SIG-M5 treated with dmso at 0.1 percent for 504 hours (cell line): Measurements from ENCODE around the gene MRPL43.

Experiments
- DNase-seq: peaks from one replicate; lab custom pipeline; 2025; ENCODE audit not compliant: unreplicated experiment; lab: John Stamatoyannopoulos, UW

MRPL43 gene

DNA sequence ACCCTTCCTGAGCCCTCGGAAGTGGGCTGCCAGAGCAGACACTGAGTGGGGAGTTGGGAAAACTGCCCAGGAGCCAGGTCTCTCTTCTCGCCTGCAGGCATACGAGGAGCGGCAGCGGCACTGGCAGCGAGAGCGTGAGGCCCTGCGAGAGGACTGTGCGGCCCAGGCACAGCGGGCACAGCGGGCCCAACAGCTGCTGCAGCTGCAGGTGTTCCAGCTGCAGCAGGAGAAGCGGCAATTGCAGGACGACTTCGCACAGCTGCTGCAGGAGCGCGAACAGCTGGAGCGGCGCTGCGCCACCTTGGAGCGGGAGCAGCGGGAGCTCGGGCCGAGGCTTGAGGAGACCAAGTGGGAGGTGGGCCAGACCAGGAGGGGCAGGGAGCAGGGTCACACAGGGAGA is 18.1 kb upstream of the MRPL43 start:
- no peak for DNase-seq

DNA sequence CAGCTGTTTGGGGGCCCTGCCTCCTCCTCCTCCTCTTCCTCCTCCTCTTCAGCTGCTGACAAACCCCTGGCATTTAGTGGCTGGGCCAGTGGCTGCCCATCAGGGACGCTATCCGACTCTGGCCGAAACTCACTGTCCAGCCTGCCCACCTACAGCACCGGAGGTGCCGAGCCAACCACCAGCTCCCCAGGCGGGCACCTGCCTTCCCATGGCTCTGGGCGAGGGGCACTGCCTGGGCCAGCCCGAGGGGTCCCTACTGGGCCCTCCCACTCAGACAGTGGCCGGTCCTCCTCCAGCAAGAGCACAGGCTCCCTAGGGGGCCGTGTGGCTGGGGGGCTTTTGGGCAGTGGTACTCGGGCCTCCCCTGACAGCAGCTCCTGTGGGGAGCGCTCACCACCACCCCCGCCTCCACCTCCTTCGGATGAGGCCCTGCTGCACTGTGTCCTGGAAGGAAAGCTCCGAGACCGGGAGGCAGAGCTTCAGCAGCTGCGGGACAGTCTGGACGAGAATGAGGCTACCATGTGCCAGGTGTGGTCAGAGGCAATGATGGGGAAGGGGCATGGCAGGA is 16.4 kb upstream of the MRPL43 start:
- DNase-seq: no peak

DNA sequence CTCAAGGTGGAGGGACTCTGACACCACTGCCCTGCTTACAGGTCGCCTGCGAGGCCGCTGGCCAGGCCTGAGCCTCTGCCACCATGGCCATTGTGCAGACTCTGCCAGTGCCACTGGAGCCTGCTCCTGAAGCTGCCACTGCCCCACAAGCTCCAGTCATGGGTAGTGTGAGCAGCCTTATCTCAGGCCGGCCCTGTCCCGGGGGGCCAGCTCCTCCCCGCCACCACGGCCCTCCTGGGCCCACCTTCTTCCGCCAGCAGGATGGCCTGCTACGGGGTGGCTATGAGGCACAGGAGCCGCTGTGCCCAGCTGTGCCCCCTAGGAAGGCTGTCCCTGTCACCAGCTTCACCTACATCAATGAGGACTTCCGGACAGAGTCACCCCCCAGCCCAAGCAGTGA is 15.2 kb upstream of the MRPL43 start:
- no peak for DNase-seq

DNA sequence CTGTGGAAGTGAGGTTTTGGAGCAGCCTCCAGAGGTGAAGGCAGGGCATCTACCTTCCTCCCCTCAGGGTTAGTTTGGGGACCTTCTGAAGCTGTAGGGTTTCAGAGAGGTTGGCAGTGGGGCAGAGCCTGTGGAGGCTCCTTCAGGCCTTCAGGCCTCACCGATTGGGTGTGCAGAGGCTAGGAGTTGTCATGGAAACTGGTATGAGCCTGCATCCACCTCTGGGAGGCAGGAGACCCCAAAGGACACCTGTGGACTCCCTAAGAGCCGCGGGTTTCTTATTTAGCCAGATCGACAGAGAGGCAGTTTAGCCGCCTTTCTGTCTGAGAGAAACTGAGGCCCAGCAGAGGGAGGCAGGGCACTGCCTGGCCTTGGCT is 14.3 kb upstream of the MRPL43 start:
- no peak for DNase-seq

DNA sequence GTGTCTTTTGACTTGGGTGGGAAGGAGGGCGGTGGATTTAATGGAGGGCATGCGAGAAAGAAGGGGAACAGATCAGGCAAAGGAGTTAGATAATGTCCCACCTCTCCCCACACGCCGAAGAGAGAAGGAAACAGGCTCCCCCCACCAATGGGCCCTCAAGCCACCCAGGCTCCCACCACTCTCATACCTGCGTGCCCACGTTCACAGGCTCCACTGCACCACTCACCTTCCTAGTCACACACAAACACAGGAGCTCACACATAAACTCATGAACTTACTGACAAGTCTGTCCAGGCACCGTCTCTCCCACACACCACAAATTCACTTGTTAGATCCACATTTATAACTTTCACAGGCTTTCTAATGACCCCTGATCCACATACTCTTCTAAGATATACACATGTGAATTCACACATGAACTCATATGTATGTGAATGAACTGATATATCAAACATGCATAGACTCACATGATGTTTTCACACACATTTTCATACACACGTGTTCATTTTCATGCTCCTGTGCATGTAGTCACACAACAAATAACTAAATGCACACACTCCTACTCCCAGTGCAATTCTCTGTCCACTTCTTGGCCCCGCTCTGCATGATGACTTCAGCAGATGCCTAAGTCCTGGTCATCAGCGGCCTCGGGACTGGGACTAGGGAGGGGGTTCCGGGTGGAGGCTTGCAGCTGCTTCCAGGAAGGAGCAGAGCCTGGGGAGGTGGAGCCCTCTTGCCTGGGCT is 13.8 kb upstream of the MRPL43 start:
- DNase-seq: no peak

DNA sequence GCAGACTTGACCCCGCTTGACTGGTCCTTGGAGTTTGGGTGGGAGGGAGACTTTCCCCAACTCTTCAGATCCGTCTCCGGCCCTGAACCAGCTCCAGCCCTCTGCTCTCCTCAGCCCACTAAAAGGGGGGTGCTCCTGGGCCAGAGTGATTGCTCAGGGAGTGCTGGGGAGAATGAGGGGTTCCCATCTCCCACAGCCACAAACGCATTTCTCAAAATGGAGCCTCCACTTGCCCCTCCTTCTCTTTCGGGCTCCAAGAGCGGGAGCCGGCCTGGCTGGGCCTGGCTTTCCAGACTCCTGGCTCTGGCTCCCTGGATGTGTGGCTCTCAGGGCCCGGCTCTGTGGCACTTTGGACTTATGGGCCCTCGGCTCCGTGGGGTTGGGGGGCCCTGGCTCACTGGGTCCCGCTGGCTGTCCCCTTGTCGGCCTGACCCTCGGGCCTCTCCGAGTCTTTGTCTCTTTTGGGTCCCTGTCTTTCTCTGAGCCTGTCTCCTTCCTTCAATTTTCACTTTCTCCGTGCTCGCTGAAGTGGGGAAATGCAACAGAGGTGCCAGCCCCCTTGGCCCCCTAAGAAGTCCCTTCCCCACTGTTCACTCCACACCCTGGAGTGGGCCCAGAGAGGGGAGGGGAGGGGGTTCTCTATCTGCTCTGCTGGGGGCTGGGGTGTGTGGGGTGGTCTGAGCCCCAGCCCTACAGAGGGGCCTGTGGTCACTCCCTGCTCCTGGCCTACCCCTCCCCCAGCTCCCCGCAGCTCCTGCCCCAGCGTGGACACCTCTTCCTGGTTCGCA is 13.0 kb upstream of the MRPL43 start:
- no peak for DNase-seq

DNA sequence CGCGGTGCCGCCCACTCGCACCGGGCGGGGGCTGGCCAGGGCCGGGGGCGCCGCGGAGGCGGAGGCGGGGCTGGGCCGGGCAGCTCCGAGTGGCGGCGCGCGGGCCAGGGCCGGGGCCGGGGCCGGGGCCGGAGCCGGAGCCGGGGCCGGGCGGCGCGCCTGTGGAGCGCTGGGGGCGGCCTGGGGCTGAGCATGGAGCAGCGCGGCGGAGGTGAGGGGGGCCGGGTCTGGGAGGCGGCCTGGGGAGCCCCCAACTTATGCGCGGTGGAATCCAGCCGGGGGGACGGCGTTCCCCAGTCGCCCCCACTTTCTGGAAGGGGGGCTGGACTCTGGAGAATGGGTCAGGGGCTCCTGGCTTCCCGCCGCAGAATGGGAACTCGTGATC is 12.4 kb upstream of the MRPL43 start, which contains the start of gene LZTS2:
LZTS2 (plus strand) TSS at position 67 of the 385 bp plus-strand sequence. CDS start 2,731 bp downstream, outside the sequence.
- DNase-seq: no peak

DNA sequence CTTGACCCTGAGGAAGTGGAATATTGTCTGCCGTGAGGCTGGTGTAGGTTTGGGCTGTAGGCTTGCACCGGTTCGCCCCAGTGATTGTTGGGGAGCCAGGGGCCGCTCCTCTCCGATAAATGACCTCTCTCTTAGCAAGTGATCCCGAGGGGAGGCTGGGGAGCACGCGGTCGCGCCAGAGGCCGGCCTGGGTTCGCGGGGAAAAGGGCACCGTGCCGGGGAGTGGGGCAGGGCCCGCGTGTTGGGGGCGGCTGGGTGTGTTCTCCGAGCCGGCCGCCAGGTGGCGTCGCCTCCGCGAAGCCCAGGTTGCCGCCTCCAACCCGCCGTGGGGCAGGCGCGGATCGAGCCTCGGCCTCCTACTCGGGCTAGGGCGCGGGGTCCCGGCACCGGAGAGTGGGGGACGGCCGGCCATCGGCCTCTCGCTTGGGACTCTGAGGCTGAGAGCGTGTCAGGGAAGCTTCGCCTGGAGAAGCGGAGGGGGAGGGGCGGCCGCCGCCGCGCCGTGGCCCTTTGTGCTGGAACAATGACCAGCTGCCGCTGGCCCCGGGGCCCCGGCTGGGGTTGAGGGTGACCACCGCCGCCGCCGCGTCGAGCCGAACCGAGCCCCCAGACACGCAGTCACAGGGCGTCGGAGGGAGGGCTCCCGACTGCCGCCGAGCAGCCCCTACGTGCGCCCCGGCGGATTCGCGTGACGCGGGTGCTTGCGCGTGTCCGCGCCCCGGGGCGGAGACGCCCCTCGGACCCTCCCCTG is 11.9 kb upstream of the MRPL43 start:
- peak; percentile 55 for DNase-seq

DNA sequence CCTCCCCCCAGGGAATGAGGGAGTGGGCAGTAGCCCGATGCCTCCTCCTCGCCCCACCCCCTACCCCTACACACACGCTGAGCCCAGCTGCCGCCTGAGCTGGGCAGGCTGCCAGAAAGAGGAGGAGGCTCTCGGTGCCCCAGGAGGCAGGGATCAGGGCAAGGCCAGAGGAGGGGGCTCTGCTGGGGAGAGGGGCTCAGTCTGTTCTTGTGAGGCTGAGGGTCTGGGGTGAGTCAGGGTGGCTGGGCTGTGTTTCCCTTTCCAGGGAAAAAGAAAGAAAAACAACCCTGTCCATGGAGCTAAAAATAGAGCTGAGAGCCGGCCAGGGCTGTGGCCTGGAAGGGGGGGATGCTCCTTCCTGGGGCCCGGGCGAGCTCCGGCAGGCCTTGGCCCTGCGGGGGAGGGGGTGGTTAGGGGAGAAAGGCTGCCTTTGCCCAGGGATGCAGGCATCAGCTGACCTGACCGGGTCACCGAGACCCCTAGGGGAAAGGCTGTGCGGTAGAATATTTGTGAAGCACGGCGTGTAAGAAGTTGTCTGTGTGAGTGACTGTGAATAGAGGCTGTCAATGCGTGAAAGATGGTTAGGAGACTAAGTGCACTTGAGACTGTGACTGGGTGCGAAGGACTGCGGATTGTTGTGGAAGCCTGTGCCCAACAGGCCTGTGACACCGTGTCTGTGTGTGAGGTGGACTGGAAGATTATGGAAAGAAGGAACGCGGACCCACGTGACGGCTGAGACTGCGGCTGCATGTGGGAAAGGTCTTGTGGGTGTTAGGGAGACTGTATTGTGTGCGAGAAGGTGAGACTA is 11.1 kb upstream of the MRPL43 start:
- peak; percentile 67 for DNase-seq

DNA sequence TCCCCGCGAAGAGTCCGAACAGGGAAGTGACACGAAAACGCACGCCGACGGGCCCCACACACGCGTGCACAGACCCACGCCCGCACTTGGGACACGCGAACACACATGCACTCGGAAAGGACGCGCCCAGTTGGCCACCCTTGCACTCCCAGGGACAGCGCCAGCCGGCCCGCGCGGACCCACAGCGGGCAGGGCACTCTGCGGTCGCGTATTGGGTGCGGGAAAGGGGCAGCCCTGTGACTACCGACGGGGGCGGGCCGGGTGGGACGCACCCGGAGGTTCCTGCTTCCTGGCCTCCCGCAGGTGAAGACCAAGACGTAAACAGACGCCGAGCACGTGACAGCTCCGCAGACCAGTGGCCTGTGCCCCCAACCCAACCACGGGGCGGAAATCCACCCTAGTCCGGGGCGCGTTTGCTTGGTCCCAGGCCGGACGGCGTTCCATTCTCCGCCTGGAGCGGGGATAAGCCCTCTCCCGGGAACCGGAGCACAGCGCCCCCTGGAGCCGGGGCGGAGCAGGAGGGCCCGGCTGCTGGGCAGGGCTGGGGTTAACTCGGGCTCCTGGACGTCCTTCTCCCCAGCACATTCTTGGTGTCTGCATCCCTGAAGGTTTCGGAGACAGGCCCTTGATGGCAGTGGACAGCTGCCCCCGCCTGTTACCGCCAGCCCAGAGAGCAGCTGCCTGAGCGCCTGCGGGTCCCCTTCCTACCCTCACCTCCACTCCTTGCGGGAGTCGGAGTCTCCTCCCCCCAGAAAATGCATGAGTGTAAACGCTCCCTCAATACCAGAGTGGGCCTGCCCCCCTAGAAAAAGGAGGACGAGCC is 10.3 kb upstream of the MRPL43 start:
- DNase-seq: peak; percentile 52

DNA sequence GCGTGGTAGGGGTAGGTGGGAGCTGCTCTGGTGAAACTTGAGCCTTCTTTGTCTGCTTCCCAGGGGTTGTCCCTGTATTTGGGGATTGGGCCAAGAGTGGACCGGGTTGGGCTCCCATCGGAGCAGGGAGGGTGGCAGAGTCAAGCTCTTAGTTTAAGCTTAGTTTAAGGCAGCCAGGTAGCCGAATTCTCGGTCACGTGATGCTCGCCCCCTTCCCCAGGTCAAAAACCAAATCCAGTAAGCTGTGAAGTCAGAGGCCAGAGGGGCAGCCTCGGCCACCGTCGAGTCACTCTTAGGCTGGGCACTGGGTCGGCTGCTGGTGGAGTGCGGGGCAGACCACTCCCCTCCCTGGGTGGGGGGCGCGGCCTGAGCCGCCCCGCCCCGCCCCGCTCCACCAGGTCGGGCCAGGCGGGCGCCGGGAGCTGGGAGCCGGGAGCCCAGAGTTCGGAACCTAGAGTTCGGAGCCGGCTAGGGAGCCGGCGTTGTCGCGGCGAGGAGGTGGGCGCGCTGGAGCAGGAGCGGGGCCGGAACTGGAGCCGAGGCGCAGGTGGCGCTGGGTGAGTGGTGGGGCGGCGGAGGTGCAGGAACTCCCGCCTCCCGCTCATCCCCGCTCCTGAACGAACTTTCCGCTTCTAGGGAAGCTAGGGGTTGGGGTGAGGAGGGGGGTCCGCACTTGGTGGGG is 9.5 kb upstream of the MRPL43 start:
- peak; percentile 22 for DNase-seq

DNA sequence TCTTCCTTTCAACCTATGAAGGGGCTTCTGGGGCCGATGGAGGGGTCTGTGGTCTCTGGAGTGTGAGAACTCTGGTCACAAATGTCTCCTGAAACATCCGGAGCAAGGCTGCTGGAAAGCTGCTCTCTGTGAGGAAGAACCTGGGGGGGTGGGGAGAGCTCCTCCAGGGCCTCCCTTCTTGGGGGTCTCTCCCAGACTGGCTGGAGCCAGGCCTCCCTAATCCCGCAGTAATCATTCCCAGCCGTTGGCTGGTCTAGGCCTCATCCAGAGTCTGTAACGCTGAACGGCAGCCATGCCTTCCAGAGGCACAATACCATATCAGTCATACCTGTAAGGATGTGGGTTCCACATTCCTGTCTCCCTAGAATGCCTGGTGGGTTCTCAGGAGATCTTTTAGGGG is 7.9 kb upstream of the MRPL43 start:
- DNase-seq: no peak

DNA sequence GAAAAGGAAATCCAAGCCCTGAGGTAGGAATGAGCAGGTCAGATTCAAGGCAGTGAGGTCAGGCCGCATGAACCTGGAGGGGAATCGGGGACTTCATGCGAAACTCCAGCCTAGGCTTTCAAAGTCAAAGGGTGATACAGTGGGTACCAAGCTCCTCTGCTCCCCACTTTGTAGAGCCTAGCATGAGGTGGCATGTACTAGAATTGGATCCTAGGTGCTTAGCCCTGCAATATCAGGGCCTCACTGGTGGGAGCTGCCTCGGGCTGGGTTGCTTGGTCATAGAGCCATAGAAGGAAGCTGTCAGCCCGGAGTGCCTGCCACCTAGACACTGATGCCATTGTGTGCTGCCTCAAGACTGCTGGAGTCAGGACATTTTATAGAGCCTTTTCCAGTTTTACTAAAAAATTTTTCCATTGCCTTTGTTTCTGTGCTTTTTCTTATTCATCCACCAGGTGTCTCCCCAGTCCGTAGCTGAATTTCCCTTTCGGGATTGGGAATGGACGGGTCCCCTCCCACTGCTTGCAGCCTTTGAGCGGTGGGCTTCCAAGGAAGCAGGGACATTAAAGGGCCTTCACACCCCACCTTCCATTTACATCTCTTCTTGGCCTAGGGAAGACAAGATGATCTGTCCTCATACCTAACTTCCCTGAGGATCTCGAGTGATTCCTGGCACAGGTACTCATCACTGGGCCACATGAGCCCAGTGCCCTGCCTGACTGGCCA is 6.8 kb upstream of the MRPL43 start:
- no peak for DNase-seq

DNA sequence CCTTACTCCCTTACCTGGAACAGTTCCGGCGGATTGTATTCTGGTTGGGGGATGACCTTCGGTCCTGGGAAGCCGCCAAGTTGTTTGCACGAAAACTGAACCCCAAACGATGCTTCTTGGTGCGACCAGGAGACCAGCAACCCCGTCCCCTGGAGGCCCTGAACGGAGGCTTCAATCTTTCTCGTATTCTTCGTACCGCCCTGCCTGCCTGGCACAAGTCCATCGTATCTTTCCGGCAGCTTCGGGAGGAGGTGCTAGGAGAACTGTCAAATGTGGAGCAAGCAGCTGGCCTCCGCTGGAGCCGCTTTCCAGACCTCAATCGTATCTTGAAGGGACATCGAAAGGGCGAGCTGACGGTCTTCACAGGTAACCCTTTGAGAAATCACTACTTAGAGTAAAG is 1.8 kb upstream of the MRPL43 start:
- no peak for DNase-seq

DNA sequence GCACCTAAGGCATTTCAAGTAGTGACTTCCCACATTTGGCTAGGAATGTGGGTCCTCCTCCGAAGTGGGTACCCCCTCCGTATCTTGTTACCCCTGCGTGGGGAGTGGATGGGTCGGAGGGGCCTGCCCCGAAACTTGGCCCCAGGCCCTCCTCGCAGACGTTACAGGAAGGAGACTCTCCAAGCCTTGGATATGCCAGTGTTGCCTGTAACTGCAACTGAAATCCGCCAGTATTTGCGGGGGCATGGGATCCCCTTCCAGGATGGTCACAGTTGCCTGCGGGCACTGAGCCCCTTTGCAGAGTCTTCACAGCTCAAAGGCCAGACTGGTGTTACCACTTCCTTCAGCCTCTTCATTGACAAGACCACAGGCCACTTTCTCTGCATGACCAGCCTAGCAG is 869 bp upstream of the MRPL43 start:
- DNase-seq: no peak

DNA sequence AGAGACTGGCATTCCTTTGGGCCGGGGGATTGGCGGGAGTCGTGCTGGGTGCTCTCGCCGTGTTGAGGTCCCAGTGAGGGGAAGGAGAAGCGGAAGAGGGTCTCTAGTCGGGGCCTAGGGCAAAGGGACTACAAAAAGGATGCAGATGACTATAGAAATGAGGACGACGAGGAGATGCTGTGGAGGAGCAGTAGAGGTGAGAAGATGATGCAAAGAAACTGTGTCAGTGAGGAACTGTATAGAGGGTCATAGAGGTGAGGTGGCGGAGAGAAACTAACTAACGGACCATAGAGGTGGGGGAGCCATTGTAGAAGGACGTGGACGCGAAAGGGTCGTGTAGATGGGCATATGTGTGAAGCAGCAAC is 370 bp upstream of the MRPL43 start:
- DNase-seq: no peak

DNA sequence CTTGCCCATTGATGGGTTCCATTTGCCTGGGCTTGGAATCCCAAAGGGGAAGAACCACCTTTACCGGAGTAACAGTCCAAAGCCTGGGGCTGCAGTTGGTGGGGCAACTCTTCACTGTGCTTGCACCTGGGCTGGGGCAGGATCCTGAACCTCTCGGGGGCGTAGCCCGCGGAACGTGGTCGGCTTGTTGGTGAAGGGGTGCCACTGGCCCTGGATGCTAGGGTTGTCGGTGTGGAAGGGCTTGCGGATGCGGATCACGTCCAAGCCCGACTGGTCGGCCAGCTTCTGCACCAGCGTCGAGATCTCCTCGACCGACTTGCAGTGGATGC is 710 bp downstream of the MRPL43 start:
- no peak for DNase-seq

DNA sequence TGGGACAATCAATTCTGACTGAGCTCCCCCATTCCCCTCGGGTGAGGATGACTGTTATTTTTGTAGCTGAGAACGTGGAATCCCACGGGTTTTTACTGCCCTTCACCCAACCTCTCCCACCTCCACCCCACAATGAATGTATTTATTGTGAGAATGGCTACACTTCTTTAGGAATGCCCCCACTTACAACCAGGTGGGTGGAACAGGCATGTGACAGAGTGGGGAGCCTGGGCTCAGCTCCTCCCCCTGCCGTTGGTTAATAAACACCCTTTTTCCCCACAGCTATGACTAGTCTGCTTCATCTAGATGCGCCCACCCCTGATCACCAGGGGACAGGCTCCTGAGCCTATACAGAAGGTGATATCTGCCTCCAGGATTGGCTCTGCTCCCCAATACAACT is 2.0 kb downstream of the MRPL43 start:
- DNase-seq: no peak

DNA sequence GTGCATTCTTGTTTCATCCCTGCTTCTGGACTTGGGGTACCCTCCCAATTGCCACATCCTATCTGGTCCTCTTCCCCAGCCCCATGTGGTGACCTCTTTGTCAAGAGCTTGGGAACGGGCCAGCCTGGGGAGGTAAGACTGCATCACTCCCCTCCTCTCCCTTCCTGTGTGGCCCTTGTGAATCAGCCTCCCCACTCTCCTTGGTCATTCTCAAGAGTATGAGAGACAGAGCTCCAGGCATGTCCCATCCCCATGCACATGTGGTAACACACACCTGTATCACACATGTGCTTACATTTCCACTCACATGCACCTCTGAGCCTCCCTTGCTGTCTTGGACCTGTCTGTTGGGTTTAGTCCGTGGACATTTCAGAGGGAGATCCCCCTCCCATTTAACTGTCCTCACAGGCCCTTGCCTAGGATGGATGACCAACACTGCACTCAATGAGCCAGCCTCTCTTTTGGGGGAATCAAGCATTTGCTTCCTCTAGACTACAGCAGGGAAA is 2.6 kb downstream of the MRPL43 start:
- DNase-seq: no peak
